EH (cell line): ENCODE data around the gene NOL8.

Source experiments
- DNase-seq: peaks from one replicate; pipeline ENCODE4 v3.0.0-alpha.2; 2015; ENCODE audit warnings: low read depth

The NOL8 gene

DNA sequence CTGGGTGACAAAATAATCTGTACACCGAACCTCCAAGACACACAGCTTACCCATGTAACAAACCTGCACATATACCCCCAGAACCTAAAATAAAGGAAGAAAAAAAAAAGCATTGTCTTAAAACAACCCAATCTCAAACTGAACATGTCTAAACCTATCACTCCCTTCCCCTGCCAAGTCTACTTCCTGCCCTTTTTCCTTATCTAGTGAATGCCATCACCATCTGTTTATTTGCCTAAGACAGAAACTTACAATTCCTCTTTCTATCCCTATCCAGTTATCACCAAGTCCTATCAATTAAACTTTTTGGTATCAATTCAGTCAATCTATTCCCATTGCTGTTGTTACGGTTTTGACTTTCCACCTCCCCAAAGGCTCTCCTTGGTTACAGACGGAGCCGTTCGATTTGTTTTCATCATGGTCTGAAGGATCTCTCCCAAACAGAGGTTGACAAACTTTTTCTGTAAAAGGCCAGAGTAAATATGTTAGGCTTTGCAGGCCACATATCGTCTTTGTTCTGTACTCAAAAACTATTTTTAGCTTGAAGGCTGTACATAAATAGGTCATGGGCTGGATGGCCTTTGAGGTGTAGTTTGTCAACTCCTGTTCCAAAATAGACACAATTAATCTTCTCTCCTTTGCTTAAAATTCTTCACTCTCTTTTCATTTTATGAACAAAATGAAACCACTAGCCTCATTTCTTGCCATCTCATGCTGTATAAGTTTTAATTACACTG lies 12.1 kb downstream of the NOL8 start:
- DNase-seq = peak; percentile 20

- no peak for DNase-seq
Observed at GRCh38 chr9:92310562-92310961, 14.6 kb downstream of the NOL8 start.

GRCh38 chr9:92308893-92309292 lies 16.3 kb downstream of the NOL8 start:
- no peak for DNase-seq

DNA sequence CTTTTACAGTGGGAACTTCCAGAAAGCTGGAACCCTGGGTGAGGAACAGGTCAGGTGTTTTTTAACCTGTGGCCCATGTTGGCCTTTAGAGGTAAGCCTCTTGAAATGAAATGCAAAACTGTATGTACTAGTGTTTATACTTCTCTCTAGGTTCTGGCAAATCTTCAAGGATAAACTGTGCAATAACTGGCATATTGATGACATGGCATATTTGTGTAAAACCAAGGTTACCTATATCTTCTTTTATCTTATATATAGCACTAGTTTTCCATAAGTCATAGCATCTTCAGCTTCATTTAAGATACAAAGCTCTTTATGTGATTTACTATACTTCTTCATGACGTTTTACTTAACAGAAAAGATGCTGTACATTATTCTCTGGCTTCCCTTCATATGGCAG lies 24.2 kb downstream of the NOL8 start:
- no peak for DNase-seq

DNA sequence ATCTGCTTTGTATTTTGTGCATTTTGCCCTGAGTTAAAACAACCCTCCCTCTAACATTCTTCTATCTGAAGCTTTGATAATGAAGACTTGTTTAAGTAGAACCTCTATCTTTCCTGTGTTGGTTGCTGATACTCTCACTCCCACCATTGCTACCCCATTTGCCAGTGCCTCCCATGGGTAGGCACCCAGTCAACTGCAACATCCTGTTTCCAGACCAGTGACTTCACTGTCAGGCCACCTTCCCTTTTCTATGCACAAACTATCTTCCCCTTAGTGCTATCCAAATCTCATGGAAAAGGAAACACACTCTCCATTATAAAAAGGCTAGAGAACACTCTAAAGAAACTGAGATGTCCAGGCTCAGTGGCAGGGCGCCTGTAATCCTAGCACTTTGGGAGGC lies 26.0 kb downstream of the NOL8 start:
- no peak for DNase-seq

- DNase-seq = no peak
Observed at GRCh38 chr9:92298036-92298435, 27.1 kb downstream of the NOL8 start.

DNA sequence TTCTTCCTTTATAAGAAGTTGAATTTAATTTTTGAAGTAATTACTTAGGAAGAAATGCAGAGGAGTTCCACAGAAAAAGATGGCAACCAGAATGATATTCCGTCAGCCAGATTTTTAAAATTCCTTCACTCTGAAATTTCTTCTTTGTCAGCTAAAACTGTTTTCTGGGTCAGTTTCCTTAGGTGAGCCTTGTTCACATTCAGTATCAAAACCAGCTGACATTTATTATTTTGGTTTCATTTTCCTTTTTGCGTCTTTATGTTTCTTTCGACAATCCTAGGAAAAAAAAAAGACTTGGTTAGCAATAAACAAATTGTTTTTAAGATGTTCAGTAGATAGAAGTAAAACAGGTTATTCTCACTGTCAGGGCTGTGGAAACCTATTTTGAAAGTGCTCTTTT lies 27.5 kb downstream of the NOL8 start:
- no peak for DNase-seq

- no peak for DNase-seq
Observed at GRCh38 chr9:92295827-92296258, 29.3 kb downstream of the NOL8 start.

DNA sequence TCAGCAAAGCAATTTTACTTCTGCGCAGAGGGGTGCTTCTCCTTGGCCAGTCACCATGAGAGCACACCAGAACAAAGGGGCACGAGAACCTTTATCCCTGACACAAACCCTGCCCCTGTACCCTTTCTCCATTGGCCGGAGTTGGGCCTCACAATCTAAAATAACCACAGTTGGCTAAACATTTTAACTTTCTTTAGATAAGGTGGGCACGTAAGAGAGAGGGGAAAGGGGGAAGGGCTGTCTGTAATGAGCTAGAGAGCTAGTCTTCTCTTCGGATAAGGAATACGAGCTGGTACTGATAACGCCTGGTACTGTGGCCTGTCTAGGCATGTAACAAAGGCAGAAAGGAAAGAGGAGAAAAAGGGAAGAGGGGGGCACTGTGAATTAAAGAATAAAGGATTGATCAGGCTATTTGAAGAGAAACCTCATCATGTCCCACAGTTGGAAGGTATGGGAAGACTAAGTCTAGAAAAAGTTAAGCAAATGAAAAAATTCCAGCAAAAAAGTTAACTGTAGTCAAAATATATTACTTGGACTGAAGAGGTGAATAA lies 29.8 kb downstream of the NOL8 start:
- no peak for DNase-seq

- DNase-seq = peak; percentile 50
Observed at GRCh38 chr9:92294297-92294676, 30.9 kb downstream of the NOL8 start.

DNA sequence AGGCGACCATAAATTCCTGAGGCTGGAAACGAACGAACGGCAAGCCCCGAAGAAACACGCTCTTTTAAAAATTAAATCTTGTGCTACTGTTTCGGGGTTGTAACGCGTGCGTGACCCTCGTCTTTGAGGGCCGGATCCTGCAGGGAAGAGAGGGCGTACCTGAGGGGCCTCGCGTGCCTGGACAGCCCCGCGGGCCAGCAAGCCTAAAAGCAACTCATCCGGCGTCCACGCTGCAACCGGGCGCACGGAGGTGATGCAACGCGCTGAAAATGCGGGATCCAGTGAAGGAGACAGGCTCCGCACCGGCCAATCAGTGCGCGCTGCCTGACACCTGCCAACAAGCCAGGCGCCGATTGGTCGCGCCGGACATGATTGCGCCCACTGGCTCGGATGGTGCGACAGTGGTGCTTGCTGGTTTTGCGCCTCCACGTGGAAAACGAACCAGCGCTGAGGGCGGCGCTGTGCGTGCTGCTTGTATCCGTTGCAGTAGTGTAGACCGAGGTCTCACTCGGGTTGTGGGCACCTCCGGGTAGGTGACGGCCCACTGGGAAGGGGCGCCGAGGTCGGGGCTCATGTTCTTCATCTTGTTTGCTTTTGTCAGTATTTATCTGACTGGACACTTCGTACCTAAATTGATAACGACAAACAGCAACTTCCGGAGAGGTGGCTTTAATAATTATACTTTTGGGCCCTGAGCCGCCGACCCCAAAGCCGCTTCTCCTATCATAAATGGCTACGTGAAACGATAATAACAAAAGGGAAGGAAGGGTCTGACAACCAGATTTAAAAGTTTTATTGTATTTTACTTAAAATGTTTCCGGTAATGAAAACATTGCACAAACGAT lies 31.5 kb downstream of the NOL8 start, which contains the start of gene IARS1:
Gene IARS1 (minus strand): TSS at position 246 of the 845 bp plus-strand sequence. CDS start 4,278 bp downstream, outside the sequence.
- peak; percentile 98 for DNase-seq

DNA sequence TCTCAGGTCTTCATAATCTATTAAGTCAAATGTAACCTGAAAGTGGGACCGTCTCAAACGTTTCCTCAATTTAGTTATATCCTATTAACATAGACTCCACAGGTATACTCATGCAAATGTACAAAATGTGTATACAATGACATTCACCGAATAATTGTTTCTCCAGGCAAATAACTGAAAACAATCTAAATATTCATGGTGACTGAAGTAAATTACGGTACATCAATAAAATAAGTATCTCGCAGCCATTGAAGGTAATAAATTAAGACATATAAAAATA lies 32.1 kb downstream of the NOL8 start:
- no peak for DNase-seq

DNA sequence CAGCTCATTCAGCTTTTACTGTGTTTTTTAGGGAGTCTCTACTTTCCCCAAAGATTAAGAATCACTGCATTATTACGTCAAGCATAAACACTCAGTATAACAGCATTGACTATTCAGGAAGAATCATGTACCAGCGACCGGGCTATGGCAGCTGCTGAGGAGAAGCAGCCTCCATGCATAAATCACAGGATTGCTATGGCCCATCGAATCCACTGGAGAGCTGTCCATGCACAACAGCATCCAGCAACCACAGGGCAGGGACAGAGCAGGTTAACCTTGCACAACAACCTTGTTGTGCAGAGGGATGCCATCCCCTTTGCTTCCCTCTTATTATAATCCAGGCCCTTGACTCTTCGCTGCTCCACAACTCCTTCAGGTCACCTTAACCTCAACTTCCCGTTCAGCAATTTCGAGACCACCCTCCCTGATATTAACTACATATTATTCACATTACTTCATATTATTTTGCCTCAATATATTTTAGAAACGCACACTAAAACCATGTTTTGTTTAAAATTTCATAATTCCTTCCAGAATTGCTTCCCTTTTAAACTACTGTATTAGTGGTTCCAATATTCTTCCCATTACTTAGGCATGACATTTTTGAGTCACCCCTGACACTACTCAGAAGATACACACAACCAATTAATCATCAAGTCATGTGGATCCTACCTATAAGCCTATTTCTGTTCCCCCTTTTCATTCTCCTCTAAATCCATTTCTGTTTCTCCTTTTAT lies 32.6 kb downstream of the NOL8 start:
- DNase-seq = peak; percentile 37

GRCh38 chr9:92291577-92291976 lies 33.6 kb downstream of the NOL8 start:
- no peak for DNase-seq

GRCh38 chr9:92290785-92291429 lies 34.2 kb downstream of the NOL8 start:
- DNase-seq = no peak

DNA sequence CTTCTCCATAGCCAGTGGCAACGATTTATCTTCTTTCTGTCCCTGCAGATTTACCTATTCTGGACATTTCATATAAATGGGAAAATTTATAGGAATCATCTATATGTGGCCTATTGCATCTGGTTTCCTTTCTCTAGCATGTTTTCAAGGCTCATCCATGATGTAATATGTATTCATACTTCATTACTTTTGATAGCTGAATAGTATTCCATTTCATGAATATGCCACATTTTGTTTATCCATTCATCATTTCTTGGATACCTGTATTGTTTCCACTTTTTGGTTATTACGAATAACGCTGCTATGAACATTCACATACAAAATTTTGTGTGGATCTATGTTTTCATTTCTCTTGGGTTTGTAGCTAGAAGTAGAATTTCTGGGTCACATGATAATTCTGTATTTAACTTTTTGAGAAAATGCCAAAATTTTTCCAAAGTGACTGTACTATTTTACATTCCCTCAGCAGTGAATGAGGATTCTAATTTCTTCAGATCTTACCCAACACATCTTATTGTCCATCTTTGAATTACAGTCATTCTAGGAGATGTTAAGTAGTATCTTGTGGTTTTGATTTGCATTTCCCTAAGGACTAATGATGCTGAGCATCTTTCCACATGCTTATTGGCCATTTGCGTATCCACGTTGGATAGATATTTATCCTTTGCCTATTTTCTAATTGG lies 35.3 kb downstream of the NOL8 start:
- peak; percentile 77 for DNase-seq

- DNase-seq = no peak
Observed at GRCh38 chr9:92279302-92279701, 45.8 kb downstream of the NOL8 start.

DNA sequence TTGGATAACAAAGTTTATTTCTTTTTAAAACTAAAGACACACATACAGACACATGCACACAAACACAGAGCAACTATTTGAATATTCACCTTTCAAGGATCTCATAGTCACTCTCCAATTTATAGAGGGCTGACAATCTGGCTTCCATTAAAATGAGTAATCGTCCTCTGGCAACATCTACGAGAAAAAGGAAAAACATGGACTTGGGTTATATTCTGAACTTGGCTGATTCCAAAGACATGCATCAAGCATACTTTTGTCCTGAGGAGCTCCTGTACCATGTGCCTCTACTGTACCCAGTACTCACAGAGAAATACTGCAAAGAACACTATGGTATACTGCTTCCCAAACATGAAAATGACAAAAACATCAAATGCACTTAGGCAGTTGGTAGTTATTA lies 47.0 kb downstream of the NOL8 start:
- DNase-seq = peak; percentile 90

GRCh38 chr9:92276331-92277032 lies 48.7 kb downstream of the NOL8 start:
- DNase-seq = peak; percentile 54

DNA sequence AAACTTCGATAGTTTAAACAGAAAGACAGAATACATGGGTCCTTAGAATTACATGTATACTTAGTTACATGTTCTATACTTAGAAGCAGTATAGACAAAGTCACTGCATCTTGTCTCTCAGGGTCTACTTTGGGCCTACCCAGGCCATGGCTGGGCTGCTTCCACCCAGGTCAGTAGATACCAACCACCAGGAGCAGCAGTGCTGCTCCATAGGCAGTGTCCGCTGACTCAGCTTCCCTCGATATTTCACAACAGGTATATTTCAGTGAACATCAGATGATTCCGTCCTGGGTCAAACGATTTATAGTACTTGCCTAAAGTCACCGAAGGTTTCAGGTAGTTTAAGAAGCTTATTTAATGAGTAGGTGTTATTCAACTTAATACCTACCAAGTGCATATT lies 49.6 kb downstream of the NOL8 start:
- no peak for DNase-seq

- no peak for DNase-seq
Observed at GRCh38 chr9:92270511-92270910, 54.6 kb downstream of the NOL8 start.
